ENCODE measurements around the gene SLC9A7. TPM values are rescaled to one million over a fixed set of nuclear protein-coding genes. Genes with fewer than 3 reads are reported as not detected.

SLC9A7 gene
- total RNA-seq, 1 donor, result 46.6 TPM

DNA sequence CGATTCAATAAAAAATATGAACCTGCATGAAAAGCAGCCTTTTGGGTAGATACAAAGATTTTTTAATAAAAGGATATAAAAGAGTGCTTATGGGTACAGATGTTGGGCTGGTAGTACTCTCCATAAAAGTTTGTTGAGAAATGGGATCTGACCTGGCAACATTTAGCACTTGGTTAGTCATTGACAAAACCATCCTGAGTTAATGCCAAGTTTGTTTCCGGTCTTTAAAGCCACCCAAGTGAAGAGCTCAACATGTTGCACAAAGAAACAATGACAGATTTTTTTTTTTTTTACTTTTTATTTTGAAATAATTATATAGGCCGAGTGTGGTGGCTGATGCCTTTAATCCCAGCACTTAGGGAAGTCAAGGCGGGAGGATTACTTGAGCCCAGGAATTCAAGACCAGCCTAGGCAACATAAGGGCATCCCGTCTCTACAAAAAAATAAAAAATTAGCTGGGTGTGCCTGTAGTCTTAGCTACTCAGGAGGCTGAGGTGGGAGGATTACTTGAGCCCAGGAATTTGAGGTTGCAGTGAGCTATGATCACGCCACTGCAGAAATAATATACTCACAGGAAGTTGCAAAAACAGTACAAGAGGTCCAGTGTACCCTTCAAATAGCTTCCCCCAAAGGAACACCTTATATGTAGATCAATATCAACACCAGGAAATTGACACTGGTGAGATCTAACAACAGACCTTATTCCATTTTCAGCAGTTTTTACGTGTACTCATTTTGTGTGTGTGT lies 168.8 kb downstream of the SLC9A7 start:
- TF ChIP-seq, protein P1, sequence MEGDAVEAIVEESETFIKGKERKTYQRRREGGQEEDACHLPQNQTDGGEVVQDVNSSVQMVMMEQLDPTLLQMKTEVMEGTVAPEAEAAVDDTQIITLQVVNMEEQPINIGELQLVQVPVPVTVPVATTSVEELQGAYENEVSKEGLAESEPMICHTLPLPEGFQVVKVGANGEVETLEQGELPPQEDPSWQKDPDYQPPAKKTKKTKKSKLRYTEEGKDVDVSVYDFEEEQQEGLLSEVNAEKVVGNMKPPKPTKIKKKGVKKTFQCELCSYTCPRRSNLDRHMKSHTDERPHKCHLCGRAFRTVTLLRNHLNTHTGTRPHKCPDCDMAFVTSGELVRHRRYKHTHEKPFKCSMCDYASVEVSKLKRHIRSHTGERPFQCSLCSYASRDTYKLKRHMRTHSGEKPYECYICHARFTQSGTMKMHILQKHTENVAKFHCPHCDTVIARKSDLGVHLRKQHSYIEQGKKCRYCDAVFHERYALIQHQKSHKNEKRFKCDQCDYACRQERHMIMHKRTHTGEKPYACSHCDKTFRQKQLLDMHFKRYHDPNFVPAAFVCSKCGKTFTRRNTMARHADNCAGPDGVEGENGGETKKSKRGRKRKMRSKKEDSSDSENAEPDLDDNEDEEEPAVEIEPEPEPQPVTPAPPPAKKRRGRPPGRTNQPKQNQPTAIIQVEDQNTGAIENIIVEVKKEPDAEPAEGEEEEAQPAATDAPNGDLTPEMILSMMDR (IDR thresholded peaks at IDR 0.05; ENCODE audit: insufficient read depth, low read depth, low read length), result no peak
- no peak for DNase-seq (ENCODE audit: low read depth)

DNA sequence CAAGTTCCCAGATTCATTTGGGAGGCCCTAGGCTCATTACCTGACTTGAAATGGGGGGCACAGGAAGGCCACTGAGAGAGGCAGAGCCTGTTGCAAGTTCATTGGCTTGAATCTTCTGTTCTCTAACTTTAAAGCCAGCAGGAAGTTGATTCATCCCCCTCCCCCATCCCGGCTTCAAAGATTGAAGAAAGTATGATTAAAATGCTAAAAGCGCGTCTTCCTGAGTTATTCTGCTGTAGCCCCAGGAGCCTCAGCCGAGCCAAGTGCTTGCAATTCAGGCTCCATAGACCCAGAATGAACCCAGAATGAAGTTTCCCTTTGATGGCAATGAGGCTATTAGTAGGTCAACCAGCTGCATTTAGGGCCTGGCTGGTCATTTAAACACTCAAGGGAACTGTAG lies 170.7 kb downstream of the SLC9A7 start:
- TF ChIP-seq, protein P1 (IDR thresholded peaks at IDR 0.05; ENCODE audit: insufficient read depth, low read depth, low read length), result no peak
- peak; percentile 46 for DNase-seq (ENCODE audit: low read depth)
- H3K4me3 ChIP-seq (ENCODE audit: low read depth, low read length), result no peak overlapping the region

More for the DNA sequence above, 168.8 kb downstream of the SLC9A7 start:
- H3K4me3 ChIP-seq (ENCODE audit: low read depth, low read length), result no peak overlapping the region

DNA sequence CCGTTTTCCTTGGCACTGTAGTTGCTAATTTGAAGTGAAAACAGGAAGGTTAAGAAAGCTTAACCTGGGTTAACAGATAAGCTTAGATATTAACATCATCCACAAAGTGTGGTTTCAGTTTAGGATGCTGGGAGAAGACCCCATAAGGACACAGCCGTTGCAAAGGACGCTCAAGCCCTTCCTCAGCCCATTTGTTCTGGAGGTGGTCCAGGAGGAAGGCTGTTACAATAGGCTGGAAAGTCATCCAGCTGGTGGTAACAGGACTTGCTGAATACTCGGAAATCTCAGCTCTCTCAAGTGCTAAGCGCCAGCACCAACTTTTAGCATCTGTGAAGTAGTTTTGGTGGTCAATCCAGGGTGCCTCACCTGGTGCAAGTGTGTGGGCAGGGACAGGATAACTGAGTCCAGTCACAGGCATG lies 171.2 kb downstream of the SLC9A7 start:
- TF ChIP-seq, protein P1 (IDR thresholded peaks at IDR 0.05; ENCODE audit: insufficient read depth, low read depth, low read length), result no peak
- DNase-seq (ENCODE audit: low read depth), result no peak
- H3K4me3 ChIP-seq (ENCODE audit: low read depth, low read length), result no peak overlapping the region

DNA sequence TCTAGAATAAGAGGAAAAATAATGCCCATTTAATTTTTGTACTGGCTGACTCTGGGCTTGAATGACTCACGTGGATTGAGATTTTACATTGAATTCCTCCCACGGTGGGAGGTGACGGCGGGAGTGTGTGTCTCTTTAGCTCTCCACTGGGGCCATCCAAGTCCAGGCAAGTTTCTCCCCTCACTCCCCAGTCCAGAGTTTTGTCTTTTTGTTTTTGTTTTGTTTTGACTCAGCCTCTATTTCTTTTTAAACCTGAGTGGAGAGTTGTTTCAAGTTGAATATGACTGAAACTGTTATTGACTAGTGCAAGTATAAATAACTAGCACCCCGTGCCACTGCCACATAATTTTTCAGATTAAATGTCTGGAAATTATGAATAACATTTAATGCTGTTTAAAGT lies 171.8 kb downstream of the SLC9A7 start:
- DNase-seq (ENCODE audit: low read depth), result peak; percentile 55
- H3K4me3 ChIP-seq (ENCODE audit: low read depth, low read length), result no peak overlapping the region
- TF ChIP-seq, protein P1 (IDR thresholded peaks at IDR 0.05; ENCODE audit: insufficient read depth, low read depth, low read length), result no peak

DNA sequence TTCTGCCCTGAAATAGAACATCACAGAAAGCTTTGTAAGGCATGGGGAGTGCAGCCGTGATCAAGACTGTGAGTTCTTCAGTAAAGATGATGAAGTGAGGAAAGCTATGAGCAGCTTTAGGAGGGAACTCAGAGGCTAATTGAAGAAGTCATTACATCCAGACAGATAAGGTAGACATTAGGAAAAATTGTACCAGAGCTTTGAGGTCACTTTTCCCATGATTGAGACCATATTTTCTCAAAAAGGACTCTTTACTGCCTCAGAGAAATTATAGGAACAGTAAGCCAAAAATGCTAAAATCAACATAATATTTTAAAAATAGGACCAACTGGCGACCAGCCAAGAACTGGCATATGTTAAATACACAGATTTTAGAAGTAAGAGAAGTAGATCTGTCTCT lies 174.2 kb downstream of the SLC9A7 start:
- TF ChIP-seq, protein P1 (IDR thresholded peaks at IDR 0.05; ENCODE audit: insufficient read depth, low read depth, low read length), result no peak
- H3K4me3 ChIP-seq (ENCODE audit: low read depth, low read length), result no peak overlapping the region
- no peak for DNase-seq (ENCODE audit: low read depth)

DNA sequence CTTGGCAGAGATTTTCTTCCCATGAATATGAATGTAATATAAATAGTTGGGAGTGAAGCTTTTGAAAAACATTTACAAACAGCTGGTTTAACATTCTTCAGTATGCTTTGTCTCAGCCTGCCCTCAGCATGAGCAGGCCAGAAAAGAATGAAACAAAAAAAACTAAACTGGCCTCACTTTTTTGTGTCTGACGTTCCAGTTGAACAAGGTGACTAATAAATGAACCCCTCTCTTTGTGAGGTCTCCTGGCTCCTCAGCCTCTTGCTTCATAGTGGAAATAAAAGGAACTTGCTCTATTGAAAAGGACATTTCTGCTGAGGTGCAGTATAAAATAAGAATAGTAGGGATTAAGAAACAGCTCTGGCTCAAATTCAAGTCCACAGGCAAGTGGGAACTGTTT lies 176.0 kb downstream of the SLC9A7 start:
- no peak overlapping the region for H3K4me3 ChIP-seq (ENCODE audit: low read depth, low read length)
- TF ChIP-seq, protein P1 (IDR thresholded peaks at IDR 0.05; ENCODE audit: insufficient read depth, low read depth, low read length), result no peak
- DNase-seq (ENCODE audit: low read depth), result peak; percentile 80

DNA sequence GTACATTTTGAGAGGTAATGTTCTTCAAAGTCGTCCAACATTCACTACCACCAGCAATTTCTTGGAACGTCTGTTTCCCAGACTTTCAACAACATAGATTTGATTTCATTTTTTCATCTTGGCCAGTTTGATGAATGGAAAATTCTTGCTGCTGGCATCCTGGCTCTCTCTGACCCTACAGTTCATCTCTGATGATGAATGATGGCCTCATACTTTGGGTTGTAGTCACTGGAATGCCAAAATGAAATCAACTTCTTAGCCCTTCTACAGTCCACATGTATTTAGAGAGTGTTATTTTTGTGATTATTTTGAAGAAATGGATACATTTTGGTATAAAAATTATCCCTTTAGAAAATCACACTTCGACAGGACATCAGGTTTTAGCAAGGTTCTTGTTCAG lies 176.6 kb downstream of the SLC9A7 start:
- no peak for DNase-seq (ENCODE audit: low read depth)
- TF ChIP-seq, protein P1 (IDR thresholded peaks at IDR 0.05; ENCODE audit: insufficient read depth, low read depth, low read length), result no peak
- no peak overlapping the region for H3K4me3 ChIP-seq (ENCODE audit: low read depth, low read length)
